SU-DHL-6 (cell line): ENCODE data around the gene TMEM164.
A peak's percentile ranks its signal among the peaks of the same experiment; 100 is the strongest.

Experiments used
- H2AFZ ChIP-seq: fragments of 200-600 bp; sonication (generic); 2 replicates; pipeline ENCODE4 v1.6.1; 2014; ENCODE audit warnings: low read depth, mild to moderate bottlenecking, moderate library complexity, mixed read lengths, antibody characterized with exemption, low read length; ENCODE audit not compliant: severe bottlenecking
- H3F3A ChIP-seq: fragments of 200-600 bp; shearing (Covaris generic); 2 replicates; pipeline ENCODE4 v1.6.0; 2016; ENCODE audit warnings: antibody characterized with exemption, mild to moderate bottlenecking; ENCODE audit not compliant: insufficient read depth
- H3K27ac ChIP-seq: fragments of 200-600 bp; sonication (generic); 2 replicates; pipeline ENCODE4 v1.5.1; 2016; ENCODE audit warnings: low read depth, mild to moderate bottlenecking, low read length, moderate library complexity, mixed read lengths
- H3K27me3 ChIP-seq: fragments of 200-600 bp; sonication (generic), shearing (Covaris generic); 2 replicates; pipeline ENCODE4 v1.6.0; 2014; ENCODE audit warnings: mild to moderate bottlenecking, low read length
- H3K36me3 ChIP-seq: fragments of 200-600 bp; sonication (generic); 2 replicates; pipeline ENCODE4 v1.6.1; 2014; ENCODE audit warnings: mild to moderate bottlenecking, low read length, mixed read lengths
- H3K4me2 ChIP-seq: fragments of 300-600, 200-600 bp; shearing (Covaris generic), sonication (generic); 2 replicates; pipeline ENCODE4 v1.6.0; 2014; ENCODE audit warnings: low read length, low read depth, mild to moderate bottlenecking; ENCODE audit not compliant: poor library complexity, severe bottlenecking
- H3K4me3 ChIP-seq: fragments of 200-600 bp; sonication (generic); 2 replicates; pipeline ENCODE4 v1.5.1; 2014; ENCODE audit warnings: antibody characterized with exemption, low read length, mild to moderate bottlenecking, mixed read lengths; ENCODE audit not compliant: insufficient read depth, poor library complexity, severe bottlenecking
- H3K79me2 ChIP-seq: fragments of 200-600 bp; sonication (generic); 2 replicates; pipeline ENCODE4 v1.6.1; 2014; ENCODE audit warnings: mild to moderate bottlenecking, low read length, moderate library complexity; ENCODE audit not compliant: insufficient read depth
- H3K9ac ChIP-seq: fragments of 200-600 bp; sonication (generic); 2 replicates; pipeline ENCODE4 v1.7.0; 2014; ENCODE audit warnings: mild to moderate bottlenecking, low read length
- H3K9me2 ChIP-seq: fragments of 200-600 bp; sonication (generic); replicated peaks from 2 replicates; pipeline ENCODE4 v1.6.1; 2014; ENCODE audit warnings: low read length; ENCODE audit not compliant: insufficient read depth
- H3K9me3 ChIP-seq: fragments of 200-600 bp; sonication (generic); 2 replicates; pipeline ENCODE4 v1.6.1; 2014; ENCODE audit warnings: low read length, mixed read lengths; ENCODE audit not compliant: insufficient read depth
- H4K20me1 ChIP-seq: fragments of 200-600 bp; sonication (generic); 2 replicates; pipeline ENCODE4 v1.6.1; 2014; ENCODE audit warnings: low read depth, mild to moderate bottlenecking, antibody characterized with exemption, low read length, moderate library complexity, mixed read lengths
- CTCF ChIP-seq: fragments of 200-600 bp; sonication (generic); IDR thresholded peaks from one replicate; pipeline ENCODE4 v1.5.1; 2017; ENCODE audit warnings: antibody characterized with exemption, mild to moderate bottlenecking, low read length, moderate library complexity; ENCODE audit not compliant: insufficient read depth, poor library complexity, severe bottlenecking
- EZH2phosphoT487 ChIP-seq: fragments of 200-600 bp; sonication (generic), shearing (Covaris generic); conservative IDR thresholded peaks from 2 replicates; pipeline ENCODE4 v1.6.1; 2018; ENCODE audit warnings: mild to moderate bottlenecking, antibody characterized with exemption, low read length, moderate library complexity, mixed read lengths

Gene TMEM164

GRCh38 chrX:110000847-110001713 lies 1.8 kb upstream of the TMEM164 start:
- no peak overlapping the region for H3K9ac ChIP-seq
- H3K4me3 ChIP-seq, result no peak overlapping the region
- H3K4me2 ChIP-seq, result no peak overlapping the region
- no peaks in the 10 kb centered on the region for H3K9me2 ChIP-seq
- H3K36me3 ChIP-seq, result no peaks in the 10 kb centered on the region
- no peaks in the 10 kb centered on the region for H3K9me3 ChIP-seq
- H3K27me3 ChIP-seq, result no peaks in the 10 kb centered on the region
- H3F3A ChIP-seq, result no peaks in the 10 kb centered on the region
- H3K79me2 ChIP-seq, result no peaks in the 10 kb centered on the region
- no peak overlapping the region for H3K27ac ChIP-seq
- no peaks in the 10 kb centered on the region for H4K20me1 ChIP-seq
- H2AFZ ChIP-seq, result no peak overlapping the region
- TF ChIP-seq CTCF (no peak), EZH2phosphoT487 (no peak)

GRCh38 chrX:110001740-110002299 lies 1.1 kb upstream of the TMEM164 start:
- peak overlapping the region; percentile 65 for H3K9ac ChIP-seq
- H3K9me3 ChIP-seq, result no peaks in the 10 kb centered on the region
- no peaks in the 10 kb centered on the region for H3K27me3 ChIP-seq
- H3K4me3 ChIP-seq, result peak overlapping the region; percentile 63
- TF ChIP-seq EZH2phosphoT487 (no peak), CTCF (no peak)
- H3F3A ChIP-seq, result no peaks in the 10 kb centered on the region
- no peaks in the 10 kb centered on the region for H3K9me2 ChIP-seq
- H3K79me2 ChIP-seq, result no peaks in the 10 kb centered on the region
- no peaks in the 10 kb centered on the region for H3K36me3 ChIP-seq
- H4K20me1 ChIP-seq, result no peaks in the 10 kb centered on the region
- H3K27ac ChIP-seq, result peak overlapping the region; percentile 56
- peak overlapping the region; percentile 54 for H2AFZ ChIP-seq
- H3K4me2 ChIP-seq, result peak overlapping the region; percentile 67

- peak overlapping the region; percentile 62 for H2AFZ ChIP-seq
- H3K9ac ChIP-seq, result peak overlapping the region; percentile 65
- H3K36me3 ChIP-seq, result no peaks in the 10 kb centered on the region
- TF ChIP-seq EZH2phosphoT487, result no peak
- no peak for TF ChIP-seq CTCF
- no peaks in the 10 kb centered on the region for H3K9me2 ChIP-seq
- no peak overlapping the region for H3K27ac ChIP-seq
- peak overlapping the region; percentile 67 for H3K4me2 ChIP-seq
- H3K27me3 ChIP-seq, result no peaks in the 10 kb centered on the region
- no peaks in the 10 kb centered on the region for H3F3A ChIP-seq
- H3K9me3 ChIP-seq, result no peaks in the 10 kb centered on the region
- H3K79me2 ChIP-seq, result no peaks in the 10 kb centered on the region
- no peaks in the 10 kb centered on the region for H4K20me1 ChIP-seq
- peak overlapping the region; percentile 63 for H3K4me3 ChIP-seq
These were observed 548 bp downstream of the TMEM164 start for GRCh38 chrX:110003167-110004156.
